ENCODE results near the gene ODF4.
A peak's percentile ranks its signal among the peaks of the same experiment; 100 is the strongest.
"Not testable (repeated sequence)": the region's sequence is repeated elsewhere in the genome, so short reads cannot be mapped to it uniquely, and the experiment has no call there.

ODF4 gene

GRCh38 chr17:8392274-8392673, 52.6 kb downstream of the ODF4 start:
- Histone ChIP-seq H3K4me1 (ENCODE audit: control insufficient read depth in 2 of 2, insufficient read depth in 2 of 2, low read length in 2 of 2) (peaks cover 5 to 8% of the 10 kb centered on the region in 2 donors), H3K36me3 (ENCODE audit: control insufficient read depth in 2 of 2, insufficient read depth in 2 of 2, low read length in 2 of 2) (no peaks in the 10 kb centered on the region), H3K27me3 (ENCODE audit: control insufficient read depth in 2 of 2, insufficient read depth in 2 of 2, low read length in 2 of 2) (peaks cover 6 to 7% of the 10 kb centered on the region in 2 donors), H3K9ac (ENCODE audit: low read depth in 1 of 2, low read length in 2 of 2) (no peak overlapping the region), H3K27ac (ENCODE audit: low read depth in 2 of 2, low read length in 2 of 2) (no peak overlapping the region), H3K9me3 (ENCODE audit: control insufficient read depth in 2 of 2, low read length in 2 of 2) (no peaks in the 10 kb centered on the region), H3K4me3 (ENCODE audit: low read length in 2 of 2) (no peak overlapping the region)

GRCh38 chr17:8392674-8393469, 53.2 kb downstream of the ODF4 start:
- H3K27me3 ChIP-seq (ENCODE audit: control insufficient read depth in 2 of 2, insufficient read depth in 2 of 2, low read length in 2 of 2): peaks cover 7% of the 10 kb centered on the region in 2 donors
- H3K36me3 ChIP-seq (ENCODE audit: control insufficient read depth in 2 of 2, insufficient read depth in 2 of 2, low read length in 2 of 2): no peaks in the 10 kb centered on the region
- H3K4me3 ChIP-seq (ENCODE audit: low read length in 2 of 2): no peak overlapping the region
- H3K4me1 ChIP-seq (ENCODE audit: control insufficient read depth in 2 of 2, insufficient read depth in 2 of 2, low read length in 2 of 2): peaks cover 5 to 8% of the 10 kb centered on the region in 2 donors
- H3K27ac ChIP-seq (ENCODE audit: low read depth in 2 of 2, low read length in 2 of 2): peak overlapping the region in 1 of 2 donors; percentile 52
- no peak overlapping the region for H3K9ac ChIP-seq (ENCODE audit: low read depth in 1 of 2, low read length in 2 of 2)
- no peaks in the 10 kb centered on the region for H3K9me3 ChIP-seq (ENCODE audit: control insufficient read depth in 2 of 2, low read length in 2 of 2)

GRCh38 chr17:8393470-8394231, 54.0 kb downstream of the ODF4 start:
- peak overlapping the region in 1 of 2 donors; percentile 52 for H3K27ac ChIP-seq (ENCODE audit: low read depth in 2 of 2, low read length in 2 of 2)
- no peak overlapping the region for H3K9ac ChIP-seq (ENCODE audit: low read depth in 1 of 2, low read length in 2 of 2)
- H3K9me3 ChIP-seq (ENCODE audit: control insufficient read depth in 2 of 2, low read length in 2 of 2): no peaks in the 10 kb centered on the region
- peaks cover 7 to 10% of the 10 kb centered on the region in 2 donors for H3K27me3 ChIP-seq (ENCODE audit: control insufficient read depth in 2 of 2, insufficient read depth in 2 of 2, low read length in 2 of 2)
- H3K4me3 ChIP-seq (ENCODE audit: low read length in 2 of 2): peak overlapping the region; percentile 31 to 33
- H3K4me1 ChIP-seq (ENCODE audit: control insufficient read depth in 2 of 2, insufficient read depth in 2 of 2, low read length in 2 of 2): peaks cover 5 to 8% of the 10 kb centered on the region in 2 donors
- H3K36me3 ChIP-seq (ENCODE audit: control insufficient read depth in 2 of 2, insufficient read depth in 2 of 2, low read length in 2 of 2): no peaks in the 10 kb centered on the region

- peaks cover 7 to 10% of the 10 kb centered on the region in 2 donors for H3K27me3 ChIP-seq (ENCODE audit: control insufficient read depth in 2 of 2, insufficient read depth in 2 of 2, low read length in 2 of 2)
- H3K9me3 ChIP-seq (ENCODE audit: control insufficient read depth in 2 of 2, low read length in 2 of 2); H3K9ac ChIP-seq (ENCODE audit: low read depth in 1 of 2, low read length in 2 of 2); H3K36me3 ChIP-seq (ENCODE audit: control insufficient read depth in 2 of 2, insufficient read depth in 2 of 2, low read length in 2 of 2); H3K4me1 ChIP-seq (ENCODE audit: control insufficient read depth in 2 of 2, insufficient read depth in 2 of 2, low read length in 2 of 2); H3K27ac ChIP-seq (ENCODE audit: low read depth in 2 of 2, low read length in 2 of 2); H3K4me3 ChIP-seq (ENCODE audit: low read length in 2 of 2): not testable (repeated sequence)
Observed at GRCh38 chr17:8394497-8394896, 54.9 kb downstream of the ODF4 start.
